GM19239 (cell line): Measurements from ENCODE around the gene DHRS9.
"Not testable (repeated sequence)": the region's sequence is repeated elsewhere in the genome, so short reads cannot be mapped to it uniquely, and the experiment has no call there.

Source experiments
- DNase-seq: peaks from one replicate; pipeline ENCODE4 v3.0.0; 2011; ENCODE audit warnings: low spot score; ENCODE audit not compliant: insufficient read length
- FAIRE-seq: peaks from 2 replicates; lab custom pipeline; 2011; peaks lifted over from hg19 to GRCh38; lab: Jason Lieb, UNC

The DHRS9 gene

GRCh38 chr2:169069341-169069740, at the start of gene DHRS9:
Gene DHRS9 (plus strand): TSS chr2:169069563. CDS start chr2:169081582, 12,019 bp downstream.
- no peak for FAIRE-seq
- no peak for DNase-seq

- no peak for FAIRE-seq
- DNase-seq = no peak
These were observed 46.2 kb upstream of the DHRS9 start for GRCh38 chr2:169023161-169023560.

- FAIRE-seq = no peak
- DNase-seq = no peak
These were observed 43.3 kb upstream of the DHRS9 start for GRCh38 chr2:169026056-169026455.

GRCh38 chr2:169027234-169027633, 42.1 kb upstream of the DHRS9 start:
- FAIRE-seq (no peak), DNase-seq (no peak)

GRCh38 chr2:169029341-169029740, 40.0 kb upstream of the DHRS9 start:
- DNase-seq (no peak), FAIRE-seq (no peak)

GRCh38 chr2:169031202-169031601, 38.2 kb upstream of the DHRS9 start, which contains the start of gene ABCB11:
Gene ABCB11 (minus strand): TSS chr2:169031324. CDS start chr2:169018125, 13,199 bp downstream.
- FAIRE-seq (no peak), DNase-seq (no peak)

GRCh38 chr2:169034256-169034655, 35.1 kb upstream of the DHRS9 start:
- FAIRE-seq (no peak), DNase-seq (no peak)

- FAIRE-seq = peak; percentile 44
- no peak for DNase-seq
These were observed 34.3 kb upstream of the DHRS9 start for GRCh38 chr2:169034984-169035544.

GRCh38 chr2:169035887-169036286, 33.5 kb upstream of the DHRS9 start:
- peak; percentile 11 for FAIRE-seq

GRCh38 chr2:169036736-169037440, 32.5 kb upstream of the DHRS9 start:
- FAIRE-seq (peak; percentile 87), DNase-seq (no peak)

More at GRCh38 chr2:169035887-169036286, 33.5 kb upstream of the DHRS9 start:
- DNase-seq = no peak

GRCh38 chr2:169038338-169038757, 31.0 kb upstream of the DHRS9 start:
- DNase-seq = no peak
- no peak for FAIRE-seq

- no peak for DNase-seq
These were observed 29.7 kb upstream of the DHRS9 start for GRCh38 chr2:169039702-169040101.

GRCh38 chr2:169041594-169041993, 27.8 kb upstream of the DHRS9 start:
- FAIRE-seq = no peak

More at GRCh38 chr2:169039702-169040101, 29.7 kb upstream of the DHRS9 start:
- FAIRE-seq = peak; percentile 55

GRCh38 chr2:169042856-169043255, 26.5 kb upstream of the DHRS9 start:
- FAIRE-seq = peak; percentile 18

More at GRCh38 chr2:169041594-169041993, 27.8 kb upstream of the DHRS9 start:
- DNase-seq = no peak

GRCh38 chr2:169046440-169047151, 22.8 kb upstream of the DHRS9 start:
- FAIRE-seq = no peak
- DNase-seq = no peak

More at GRCh38 chr2:169042856-169043255, 26.5 kb upstream of the DHRS9 start:
- DNase-seq = no peak

- FAIRE-seq (no peak), DNase-seq (no peak)
These were observed 21.8 kb upstream of the DHRS9 start for GRCh38 chr2:169047256-169048250.

GRCh38 chr2:169049142-169049541, 20.2 kb upstream of the DHRS9 start:
- no peak for FAIRE-seq
- DNase-seq = no peak

GRCh38 chr2:169050476-169051240, 18.7 kb upstream of the DHRS9 start:
- FAIRE-seq = no peak
- DNase-seq = no peak

- DNase-seq, FAIRE-seq: not testable (repeated sequence)
These were observed 14.8 kb upstream of the DHRS9 start for GRCh38 chr2:169054575-169054974.
